Muscle layer of colon (tissue), 2 donors: Measurements from ENCODE around the gene PCGF1.

ENCODE experiments used
- H3K27ac ChIP-seq: one replicate; pipeline ENCODE4 v1.7.0; 2013; ENCODE audit warnings: low read depth, mild to moderate bottlenecking, low read length, moderate library complexity
- H3K27me3 ChIP-seq, 2 donors: one replicate each; pipeline ENCODE4 v1.7.0; 2013; ENCODE audit warnings: low read length in 2 of 2, mild to moderate bottlenecking in 2 of 2; ENCODE audit not compliant: insufficient read depth in 2 of 2, control insufficient read depth in 1 of 2
- H3K36me3 ChIP-seq: one replicate; pipeline ENCODE4 v1.7.0; 2013; ENCODE audit warnings: mild to moderate bottlenecking, low read length; ENCODE audit not compliant: insufficient read depth
- H3K4me1 ChIP-seq: one replicate; pipeline ENCODE4 v1.7.0; 2013; ENCODE audit warnings: mild to moderate bottlenecking, low read length; ENCODE audit not compliant: insufficient read depth
- H3K4me3 ChIP-seq, 2 donors: one replicate each; pipeline ENCODE4 v1.7.0; 2013; ENCODE audit warnings: low read length in 2 of 2, low read depth in 1 of 2, mild to moderate bottlenecking in 1 of 2, moderate library complexity in 1 of 2
- H3K9ac ChIP-seq: one replicate; pipeline ENCODE4 v1.7.0; 2013; ENCODE audit warnings: low read length
- H3K9me3 ChIP-seq: one replicate; pipeline ENCODE4 v1.7.0; 2013; ENCODE audit warnings: mild to moderate bottlenecking, low read length
- donor health status: abdominal sarcoma.
- donor health status: Adenocarcinoma of cecum.

The PCGF1 gene

GRCh38 chr2:74457549-74458131 is 49.9 kb downstream of the PCGF1 start:
- H3K9me3 ChIP-seq: no peaks in the 10 kb centered on the region
- H3K4me1 ChIP-seq: peaks cover 32% of the 10 kb centered on the region
- H3K27me3 ChIP-seq: no peaks in the 10 kb centered on the region
- peaks cover 6% of the 10 kb centered on the region for H3K36me3 ChIP-seq
- peak overlapping the region; percentile 92 to 98 for H3K4me3 ChIP-seq
- peak overlapping the region; percentile 99 for H3K27ac ChIP-seq
- peak overlapping the region; percentile 70 for H3K9ac ChIP-seq

- H3K9me3 ChIP-seq: no peaks in the 10 kb centered on the region
- peaks cover 1% of the 10 kb centered on the region for H3K36me3 ChIP-seq
- H3K9ac ChIP-seq: peak overlapping the region; percentile 4
- peak overlapping the region; percentile 99 for H3K27ac ChIP-seq
- peak overlapping the region; percentile 92 to 98 for H3K4me3 ChIP-seq
- no peaks in the 10 kb centered on the region for H3K27me3 ChIP-seq
- peaks cover 32% of the 10 kb centered on the region for H3K4me1 ChIP-seq
These were observed 50.4 kb downstream of the PCGF1 start for GRCh38 chr2:74457129-74457548.
